Hepatocyte (in vitro differentiated cells): ENCODE data around the gene YRDC.

Source experiments
- CTCF ChIP-seq: fragments of 200-600 bp; sonication (generic); IDR thresholded peaks from 2 replicates; pipeline ENCODE4 v1.5.1; 2016; ENCODE audit warnings: antibody characterized with exemption, mild to moderate bottlenecking; ENCODE audit not compliant: poor library complexity
- EZH2 ChIP-seq: fragments of 200-600 bp; sonication (generic); IDR thresholded peaks from 2 replicates; pipeline ENCODE4 v1.6.1; 2016; ENCODE audit warnings: antibody characterized with exemption, mild to moderate bottlenecking, borderline replicate concordance
- EZH2phosphoT487 ChIP-seq: fragments of 200-600 bp; sonication (generic); IDR thresholded peaks from one replicate; pipeline ENCODE4 v1.6.1; 2018; ENCODE audit warnings: antibody characterized with exemption, mild to moderate bottlenecking, low read depth, moderate library complexity; ENCODE audit not compliant: unreplicated experiment, severe bottlenecking

- TF ChIP-seq CTCF (no peak), EZH2phosphoT487 (no peak), EZH2 (no peak)
These were observed 20.5 kb upstream of the YRDC start for GRCh38 chr1:37828410-37829074.
